Spleen (tissue), 3 donors: ENCODE results near the gene CANT1.

Experiments used
- POLR2A ChIP-seq, 3 donors: fragments of 450-650 bp; IDR thresholded peaks; one replicate each; pipeline ENCODE4 v1.5.1; 2017; ENCODE audit warnings: antibody characterized with exemption in 3 of 3, mild to moderate bottlenecking in 1 of 3
- POLR2AphosphoS5 ChIP-seq, 3 donors: sonication (generic); formaldehyde crosslinking; IDR thresholded peaks; one replicate each; pipeline ENCODE4 v1.5.1; 2017; ENCODE audit warnings: antibody characterized with exemption in 3 of 3

DNA sequence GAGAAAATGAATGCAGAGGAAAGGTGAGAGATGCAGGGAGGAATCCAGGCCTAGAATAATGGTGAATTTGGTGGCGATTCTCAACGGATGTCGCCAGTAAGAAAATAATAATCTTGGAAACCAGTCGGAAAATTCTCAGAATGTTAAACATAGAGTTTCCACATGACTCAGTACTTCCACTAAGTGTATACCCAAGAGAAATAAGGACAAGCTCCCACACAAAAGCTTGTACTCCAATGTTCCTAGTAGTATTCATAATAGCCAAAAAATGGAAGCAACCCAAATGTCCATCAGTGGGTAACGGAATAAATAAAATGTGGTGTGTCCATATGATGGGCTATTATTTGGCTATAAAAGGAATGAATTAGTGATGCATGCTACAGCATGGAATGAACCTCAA is 45.6 kb upstream of the CANT1 start:
- TF ChIP-seq POLR2A (IDR thresholded peaks at IDR 0.05) (no peak), POLR2AphosphoS5 (IDR thresholded peaks at IDR 0.05) (no peak)
